Stimulated activated CD8-positive, alpha-beta memory T cell treated with anti-CD3 and anti-CD28 coated beads, Interleukin-12 subunit alpha, Interleukin-12 subunit beta, amount 100 ng/mL, for 1 hour (primary cell): Measurements from ENCODE around the gene TXNL4A.

ENCODE experiments used
- DNase-seq: peaks from one replicate; pipeline ENCODE4 v3.0.0-alpha.2; 2020; ENCODE audit warnings: low read depth

TXNL4A gene

DNA sequence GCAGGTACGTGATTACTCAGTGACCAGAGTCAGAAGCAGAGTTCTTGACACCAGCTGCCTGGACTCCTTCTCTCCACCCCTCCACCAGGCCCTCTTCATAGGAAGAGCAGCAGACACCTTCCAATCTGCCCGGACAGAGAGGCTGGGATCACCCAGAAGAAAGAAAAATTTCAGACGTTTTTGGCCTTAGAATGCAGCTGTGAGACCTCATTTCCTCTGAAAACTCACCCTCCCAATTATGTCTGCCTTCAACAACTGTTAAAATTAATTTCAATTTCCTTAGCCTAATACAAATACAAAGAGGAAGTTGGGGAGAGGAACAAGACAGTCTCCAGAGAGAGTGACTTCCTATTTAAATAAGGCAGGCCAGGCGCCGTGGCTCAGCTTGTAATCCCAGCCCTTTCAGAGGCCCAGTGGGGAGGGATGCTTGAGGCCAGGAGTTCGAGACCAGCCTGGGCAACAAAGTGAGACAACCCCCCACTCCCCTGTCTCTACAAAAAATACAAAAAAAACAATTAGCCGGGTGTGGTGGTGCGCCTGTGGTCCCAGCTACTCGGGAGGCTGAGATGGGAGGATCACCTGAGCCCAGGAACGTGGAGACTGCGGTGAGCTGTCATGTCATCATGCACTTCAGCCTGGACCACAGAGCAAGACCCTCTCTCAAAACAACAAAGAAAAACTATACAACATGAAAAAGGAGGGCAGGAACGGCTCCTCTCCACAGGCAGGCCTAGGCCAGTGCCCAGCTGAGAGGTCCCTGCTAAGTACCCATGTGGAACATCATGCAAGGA, 38.5 kb downstream of the TXNL4A start:
- DNase-seq = no peak

- no peak for DNase-seq
These were observed 39.5 kb downstream of the TXNL4A start for GRCh38 chr18:79948719-79949411.

GRCh38 chr18:79947881-79948610, 40.3 kb downstream of the TXNL4A start:
- DNase-seq = no peak

GRCh38 chr18:79947054-79947755, 41.2 kb downstream of the TXNL4A start:
- no peak for DNase-seq

- DNase-seq = no peak
These were observed 43.0 kb downstream of the TXNL4A start for GRCh38 chr18:79945118-79946042.

DNA sequence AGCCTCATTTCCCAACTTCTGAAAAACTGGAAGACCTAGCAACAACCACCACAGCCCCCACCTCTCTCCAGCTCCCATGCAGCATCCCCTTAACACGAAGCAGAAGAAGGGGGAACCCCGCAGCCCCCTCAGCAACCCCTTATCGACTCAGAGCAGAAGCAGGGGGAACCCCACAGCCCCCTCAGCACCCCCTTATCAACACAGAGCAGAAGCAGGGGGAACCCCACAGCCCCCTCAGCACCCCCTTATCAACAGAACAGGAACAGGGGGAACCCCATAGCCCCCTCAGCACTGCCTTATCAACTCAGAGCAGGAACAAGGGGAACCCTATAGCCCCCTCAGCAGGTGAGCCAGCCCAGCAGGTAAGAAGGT, 43.6 kb downstream of the TXNL4A start:
- DNase-seq = no peak

DNA sequence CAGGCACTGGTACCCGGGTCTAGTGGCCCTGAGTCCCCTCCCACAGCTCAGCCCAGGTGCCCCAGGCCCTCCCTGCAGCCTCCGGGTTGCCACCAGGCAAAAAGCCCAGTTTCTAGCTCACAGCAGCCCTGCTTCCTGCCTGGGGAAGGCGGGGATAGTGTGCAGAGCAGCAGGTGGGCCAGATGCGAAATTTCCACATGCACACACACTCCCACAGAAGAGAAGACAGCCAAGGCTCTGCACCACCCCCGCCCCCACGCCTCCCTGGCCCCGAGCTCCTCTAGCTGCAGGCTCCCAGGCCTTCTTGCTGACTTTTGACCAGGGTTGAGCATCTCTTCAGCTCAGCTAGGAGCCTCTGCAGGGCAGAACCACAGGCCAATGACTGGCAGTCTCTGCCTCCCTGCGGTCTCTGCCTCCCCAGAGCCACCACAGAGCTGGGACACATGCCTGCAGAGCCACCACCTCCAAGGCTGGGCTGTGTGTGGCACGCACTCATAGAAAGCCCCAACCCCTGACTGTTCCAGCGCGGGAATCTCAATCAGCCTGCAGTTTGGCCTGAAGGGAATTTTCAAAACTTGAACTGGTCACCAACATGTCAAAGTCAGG, 44.1 kb downstream of the TXNL4A start:
- DNase-seq = no peak

DNA sequence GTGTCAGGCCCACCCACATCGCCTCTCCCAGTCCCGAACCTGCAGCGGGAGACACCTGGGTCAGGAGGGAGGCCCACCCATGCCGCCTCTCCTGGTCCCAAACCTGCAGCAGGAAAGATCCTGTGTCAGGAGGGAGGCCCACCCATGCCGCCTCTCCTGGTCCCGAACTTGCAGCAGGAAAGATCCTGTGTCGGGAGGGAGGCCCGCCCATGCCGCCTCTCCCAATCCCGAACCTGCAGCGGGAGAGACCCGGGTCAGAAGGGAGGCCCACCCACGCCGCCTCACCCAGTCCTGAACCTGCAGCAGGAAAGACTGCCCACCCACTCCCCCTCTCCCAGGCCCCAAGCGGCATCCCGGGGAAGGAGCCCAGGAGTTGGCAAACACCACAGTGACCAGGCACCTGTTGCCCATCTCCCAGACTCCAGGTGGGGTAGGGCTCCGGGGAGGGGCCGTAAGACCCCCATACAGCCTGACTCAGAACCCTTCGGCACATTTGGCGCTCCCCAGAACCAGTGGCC, 44.7 kb downstream of the TXNL4A start:
- no peak for DNase-seq

- DNase-seq = no peak
These were observed 45.4 kb downstream of the TXNL4A start for GRCh38 chr18:79942786-79943607.

DNA sequence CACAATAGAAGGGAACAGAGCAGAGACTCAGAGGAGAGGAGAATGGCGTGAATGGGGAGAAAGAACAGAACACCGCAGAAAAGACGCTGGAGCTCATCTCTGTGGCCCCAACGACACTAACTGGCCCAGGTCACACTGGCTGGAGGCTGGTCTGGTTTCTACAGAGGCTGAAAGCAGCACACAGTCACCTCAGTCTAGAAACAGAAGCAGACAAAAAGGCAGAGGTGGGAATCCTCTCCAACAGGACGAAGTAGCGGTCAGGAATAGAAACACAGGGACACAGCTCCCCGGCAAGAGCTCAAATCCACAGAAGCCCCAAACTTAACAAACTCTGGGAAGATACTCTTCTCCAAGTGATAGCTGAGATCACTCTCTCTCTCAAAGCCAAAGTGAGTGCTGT, 46.2 kb downstream of the TXNL4A start:
- DNase-seq = no peak

DNA sequence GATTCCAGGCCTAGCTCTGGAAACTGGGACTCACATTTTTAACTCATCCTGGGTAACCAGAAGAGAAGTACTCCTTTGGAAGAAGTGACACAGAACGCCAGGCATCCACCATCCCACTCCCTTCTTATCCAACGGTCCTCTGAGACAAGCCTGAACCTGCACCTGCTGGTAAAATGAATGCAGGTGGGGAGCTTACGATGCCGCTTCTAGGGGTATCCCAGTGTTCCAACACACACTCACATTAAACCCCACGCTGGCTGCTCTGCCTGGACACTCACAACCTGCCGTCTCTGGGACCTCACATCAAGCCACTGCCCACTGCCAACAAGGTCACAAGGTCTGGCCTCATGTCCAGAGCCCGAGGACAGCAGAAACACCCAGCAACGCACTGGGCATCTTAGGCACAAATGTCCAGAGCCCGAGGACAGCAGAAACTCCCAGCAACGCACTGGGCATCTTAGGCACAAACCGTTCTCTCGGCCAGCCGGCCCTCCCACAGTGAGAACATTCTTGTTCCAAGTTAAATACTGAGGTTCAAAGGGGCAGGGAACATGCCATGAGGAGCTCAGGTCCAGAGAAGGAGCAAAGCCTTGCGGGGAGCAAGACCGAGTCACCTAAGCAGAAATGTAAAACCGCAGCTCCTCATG, 46.8 kb downstream of the TXNL4A start:
- no peak for DNase-seq

DNA sequence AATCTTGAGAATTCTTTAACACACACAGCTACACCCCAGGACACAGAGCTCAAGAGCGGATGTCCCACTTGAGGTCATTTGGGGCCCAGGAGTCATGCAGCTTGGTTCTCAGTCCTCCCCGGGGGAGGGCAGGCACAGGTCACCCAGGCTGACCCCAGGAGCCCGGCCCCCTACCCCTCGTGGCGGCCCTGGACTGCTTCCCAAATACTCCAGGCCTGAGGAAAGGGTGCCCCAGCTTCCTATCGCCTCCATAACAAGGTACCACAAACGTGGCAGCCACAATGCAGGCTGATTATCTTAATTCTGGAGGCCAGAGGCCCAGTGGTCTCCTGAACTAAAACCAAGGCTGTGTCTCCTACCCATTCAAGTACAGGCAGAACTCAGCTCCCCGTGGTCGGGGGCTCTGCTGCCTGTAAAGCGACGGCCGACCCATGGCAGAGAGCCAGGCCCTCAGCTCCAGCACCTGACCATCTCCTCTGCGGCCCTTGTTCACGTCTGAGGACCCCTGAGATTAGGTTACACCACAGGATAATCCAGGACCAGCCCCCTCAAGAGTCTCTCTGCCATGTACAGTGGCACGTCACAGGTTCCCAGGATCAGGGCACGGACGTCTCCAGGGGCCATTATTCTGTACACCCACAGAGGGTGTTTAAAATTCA, 47.4 kb downstream of the TXNL4A start:
- no peak for DNase-seq

- DNase-seq = no peak
These were observed 48.1 kb downstream of the TXNL4A start for GRCh38 chr18:79940126-79940813.

GRCh38 chr18:79939096-79939495, 49.3 kb downstream of the TXNL4A start:
- DNase-seq = no peak

GRCh38 chr18:79938196-79938595, 50.2 kb downstream of the TXNL4A start:
- DNase-seq = no peak

- DNase-seq = no peak
These were observed 51.1 kb downstream of the TXNL4A start for GRCh38 chr18:79937103-79937860.

- DNase-seq = no peak
These were observed 51.7 kb downstream of the TXNL4A start for GRCh38 chr18:79936641-79937040.
